Breast epithelium (tissue), 4 donors: ENCODE data around the gene CASK. TPM values are rescaled to one million over a fixed set of nuclear protein-coding genes. Genes with fewer than 3 reads are reported as not detected.

Source experiments
- DNase-seq, 2 donors: peaks; one replicate each; pipeline ENCODE4 v3.0.0-alpha.2; 2019; ENCODE audit warnings: low spot score in 2 of 2
- H3K27ac ChIP-seq, 2 donors: fragments of 200-600 bp; sonication (generic) in 1 of 2; one replicate each; pipeline ENCODE4 v1.5.1; 2016 to 2019; ENCODE audit warnings: mild to moderate bottlenecking in 1 of 2
- H3K27me3 ChIP-seq, 2 donors: fragments of 200-600 bp; sonication (generic) in 1 of 2; one replicate each; pipeline versions ENCODE4 v1.5.1 to v1.6.0; 2017 to 2019; ENCODE audit warnings: control low read depth in 1 of 2, mild to moderate bottlenecking in 1 of 2
- H3K36me3 ChIP-seq: fragments of 200-600 bp; one replicate; pipeline ENCODE4 v1.5.1; 2019
- H3K4me1 ChIP-seq, 2 donors: fragments of 200-600 bp; sonication (generic); one replicate each; pipeline ENCODE4 v1.5.1; 2016 to 2019; ENCODE audit warnings: control low read depth in 1 of 2
- H3K4me3 ChIP-seq, 3 donors: fragments of 200-600 bp; sonication (generic); 1 replicate in 2 of 3; 2 replicates in 1 of 3; pipeline ENCODE4 v1.5.1; 2016 to 2019; ENCODE audit warnings: mild to moderate bottlenecking in 3 of 3, moderate library complexity in 2 of 3
- H3K9me3 ChIP-seq, 2 donors: fragments of 200-600 bp; sonication (generic) in 1 of 2; one replicate each; pipeline ENCODE4 v1.5.1; 2016 to 2019; ENCODE audit warnings: control low read depth in 1 of 2
- CTCF ChIP-seq, 3 donors: fragments of 450-650 bp; IDR thresholded peaks; one replicate each; pipeline ENCODE4 v1.5.1; 2016 to 2017; ENCODE audit warnings: antibody characterized with exemption in 3 of 3, mild to moderate bottlenecking in 3 of 3, moderate library complexity in 3 of 3
- POLR2A ChIP-seq: fragments of 450-650 bp; IDR thresholded peaks from one replicate; pipeline ENCODE4 v1.6.1; 2016; ENCODE audit warnings: antibody characterized with exemption, mild to moderate bottlenecking, moderate library complexity
- POLR2AphosphoS5 ChIP-seq, 3 donors: sonication (generic); formaldehyde crosslinking; IDR thresholded peaks; one replicate each; pipeline ENCODE4 v1.6.1; 2017; ENCODE audit warnings: antibody characterized with exemption in 3 of 3
- intact Hi-C: fragments of 100-400 bp; cut with DNase I; formaldehyde crosslinking; loops from one replicate; pipeline ENCODE4 v1.15.1; 2023; ENCODE audit warnings: low total_unique reads
- total RNA-seq, 3 donors: library from RNA; depleted of rRNA; stranded (reverse); fragments of >200 nt; gene quantifications; one replicate each; pipeline ENCODE4 v1.1.0, GENCODE V29; 2016

CASK gene
- total RNA-seq, 3 donors from 2014 or later: 34.4 to 103 (median 52.4) TPM

DNA sequence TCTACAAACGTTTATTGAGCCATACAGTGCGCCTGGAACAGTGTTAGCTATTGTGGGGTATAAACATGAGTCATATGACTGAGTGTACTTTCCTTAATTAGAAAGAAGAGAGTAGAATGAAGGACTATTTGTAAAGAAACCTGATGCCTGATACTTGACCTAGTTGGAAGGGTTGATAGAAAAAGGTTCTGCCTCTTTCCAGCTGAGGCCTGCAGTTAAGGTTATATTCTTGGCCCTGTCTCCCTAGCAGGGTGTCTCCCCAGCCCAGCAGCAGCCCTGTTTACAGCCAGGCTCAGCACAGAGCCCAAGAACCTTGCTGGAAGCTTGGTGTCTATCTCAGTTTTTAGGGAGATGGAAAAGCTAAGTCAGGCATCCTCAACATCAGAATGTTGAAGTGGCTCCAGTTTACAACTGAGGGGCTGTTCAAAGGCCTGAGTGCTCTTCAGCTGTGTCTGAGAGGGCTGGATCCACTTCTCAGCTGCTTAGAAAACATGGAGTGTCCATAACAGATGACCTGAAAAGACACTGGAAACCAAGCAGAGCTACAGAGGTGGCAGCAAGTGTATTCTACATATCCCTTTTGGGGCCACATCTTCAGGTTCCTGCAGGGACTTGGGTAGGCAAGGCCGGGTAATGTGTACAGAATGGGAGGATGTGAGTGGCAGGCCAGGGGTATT is 454.6 kb downstream of the CASK start:
- no peaks in the 10 kb centered on the region for H3K36me3 ChIP-seq
- H3K27ac ChIP-seq: peak overlapping the region in 1 of 2 donors; percentile 61
- DNase-seq: no peak
- intact Hi-C loops: no loop called here
- peaks cover 0 to 19% of the 10 kb centered on the region in 2 donors for H3K27me3 ChIP-seq
- H3K4me3 ChIP-seq: no peak overlapping the region
- no peaks in the 10 kb centered on the region for H3K9me3 ChIP-seq
- H3K4me1 ChIP-seq: no peaks in the 10 kb centered on the region
- no peak for TF ChIP-seq POLR2AphosphoS5 (IDR thresholded peaks at IDR 0.05)
- no peak for TF ChIP-seq CTCF (IDR thresholded peaks at IDR 0.05)
- TF ChIP-seq POLR2A: no peak

Other genes starting within 250 kb of the CASK start
- gene GPR34, start 234.6 kb downstream of the CASK start, total RNA-seq: 10 to 100 TPM in 2 of 3 donors, 1 to 10 TPM in 1; 8.5 to 56.3 (median 18.0) TPM
- under 1 TPM; 0.16 to 0.44 (median 0.33) TPM for gene GPR82, start 199.4 kb downstream of the CASK start, total RNA-seq